Uterus (tissue), 4 donors: ENCODE results near the gene CEP83. TPM values are rescaled to one million over a fixed set of nuclear protein-coding genes. Genes with fewer than 3 reads are reported as not detected.
"Not testable (repeated sequence)": the region's sequence is repeated elsewhere in the genome, so short reads cannot be mapped to it uniquely, and the experiment has no call there.

Experiments
- DNase-seq, 2 donors: peaks; one replicate each; pipeline ENCODE4 v3.0.0-alpha.2; 2019 to 2020
- H3K27ac ChIP-seq, 2 donors: fragments of 200-600 bp; sonication (generic); 1 replicate in 1 of 2; 2 replicates in 1 of 2; pipeline ENCODE4 v1.5.1; 2016 to 2018
- H3K27me3 ChIP-seq, 2 donors: fragments of 200-600 bp; sonication (generic); one replicate each; pipeline ENCODE4 v1.5.1; 2018 to 2019; ENCODE audit warnings: control low read depth in 1 of 2
- H3K36me3 ChIP-seq, 2 donors: fragments of 200-600 bp; sonication (generic); one replicate each; pipeline ENCODE4 v1.5.1; 2019; ENCODE audit warnings: control low read depth in 1 of 2
- H3K4me1 ChIP-seq, 2 donors: fragments of 200-600 bp; sonication (generic); one replicate each; pipeline ENCODE4 v1.5.1; 2018 to 2019; ENCODE audit warnings: control low read depth in 1 of 2
- H3K4me3 ChIP-seq, 2 donors: fragments of 200-600 bp; sonication (generic); 1 replicate in 1 of 2; 2 replicates in 1 of 2; pipeline ENCODE4 v1.5.1; 2018 to 2019; ENCODE audit warnings: mild to moderate bottlenecking in 1 of 2
- H3K9me3 ChIP-seq, 2 donors: fragments of 200-600 bp; sonication (generic); one replicate each; pipeline ENCODE4 v1.5.1; 2019; ENCODE audit warnings: control low read depth in 1 of 2
- POLR2A ChIP-seq, 2 donors: fragments of 450-650 bp; IDR thresholded peaks; one replicate each; pipeline ENCODE4 v1.6.1; 2016; ENCODE audit warnings: antibody characterized with exemption in 2 of 2, mild to moderate bottlenecking in 1 of 2, moderate library complexity in 1 of 2
- intact Hi-C: fragments of 100-400 bp; cut with DNase I; formaldehyde crosslinking; loops from one replicate; pipeline ENCODE4 v1.15.1; 2023; ENCODE audit warnings: low total_unique reads
- total RNA-seq, 4 donors: library from RNA; depleted of rRNA in 3 of 4; stranded (reverse); fragments of >200 nt in 3 of 4; gene quantifications; one replicate each; pipeline versions ENCODE4 v1.1.0 to v1.2.4, GENCODE V29; 2014 to 2023
- TF ChIP-seq, protein P1 (sequence below), 4 experiments: fragments of 200-600 bp in 2 of 4; fragments of 450-650 bp in 2 of 4; sonication (generic) in 2 of 4; IDR thresholded peaks; one replicate each; pipeline ENCODE4 v1.5.1; 2016 to 2019; ENCODE audit warnings: antibody characterized with exemption in 4 of 4, mild to moderate bottlenecking in 2 of 4, moderate library complexity in 1 of 4
- donor health status: DM: yes; HTN: yes; CAD: no.

Gene CEP83
- total RNA-seq, 4 donors from 2014 or later: 14.7 to 40.7 (median 33.2) TPM

DNA sequence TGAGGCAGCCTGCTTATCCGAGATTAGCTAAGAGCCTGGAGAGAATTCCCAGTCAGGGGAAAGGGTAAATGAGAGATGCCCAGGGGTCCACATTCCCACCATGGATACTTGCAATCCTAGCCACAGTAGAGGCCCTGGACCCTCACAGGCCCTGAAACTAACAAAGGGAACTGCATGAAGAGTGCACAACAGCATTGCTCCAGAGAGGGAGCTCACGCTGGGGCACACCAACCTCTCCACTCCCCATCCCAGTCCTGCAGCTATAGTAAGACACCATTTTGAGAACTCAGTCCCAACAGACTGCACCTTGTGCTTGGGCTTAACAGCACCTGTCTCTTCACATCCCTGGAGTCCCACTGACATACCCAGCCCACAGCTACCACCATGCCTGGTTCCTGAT lies 30.5 kb downstream of the CEP83 start:
- Histone ChIP-seq H3K4me3 (no peak overlapping the region), H3K27me3 (no peaks in the 10 kb centered on the region), H3K36me3 (no peaks in the 10 kb centered on the region), H3K27ac (peak overlapping the region; percentile 16 to 75), H3K9me3 (peaks cover 0 to 5% of the 10 kb centered on the region in 2 donors), H3K4me1 (peaks cover 0 to 11% of the 10 kb centered on the region in 2 donors)
- intact Hi-C loops: no loop called here
- DNase-seq: no peak
- TF ChIP-seq, protein P1, sequence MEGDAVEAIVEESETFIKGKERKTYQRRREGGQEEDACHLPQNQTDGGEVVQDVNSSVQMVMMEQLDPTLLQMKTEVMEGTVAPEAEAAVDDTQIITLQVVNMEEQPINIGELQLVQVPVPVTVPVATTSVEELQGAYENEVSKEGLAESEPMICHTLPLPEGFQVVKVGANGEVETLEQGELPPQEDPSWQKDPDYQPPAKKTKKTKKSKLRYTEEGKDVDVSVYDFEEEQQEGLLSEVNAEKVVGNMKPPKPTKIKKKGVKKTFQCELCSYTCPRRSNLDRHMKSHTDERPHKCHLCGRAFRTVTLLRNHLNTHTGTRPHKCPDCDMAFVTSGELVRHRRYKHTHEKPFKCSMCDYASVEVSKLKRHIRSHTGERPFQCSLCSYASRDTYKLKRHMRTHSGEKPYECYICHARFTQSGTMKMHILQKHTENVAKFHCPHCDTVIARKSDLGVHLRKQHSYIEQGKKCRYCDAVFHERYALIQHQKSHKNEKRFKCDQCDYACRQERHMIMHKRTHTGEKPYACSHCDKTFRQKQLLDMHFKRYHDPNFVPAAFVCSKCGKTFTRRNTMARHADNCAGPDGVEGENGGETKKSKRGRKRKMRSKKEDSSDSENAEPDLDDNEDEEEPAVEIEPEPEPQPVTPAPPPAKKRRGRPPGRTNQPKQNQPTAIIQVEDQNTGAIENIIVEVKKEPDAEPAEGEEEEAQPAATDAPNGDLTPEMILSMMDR (IDR thresholded peaks at IDR 0.05): no peak
- TF ChIP-seq POLR2A (IDR thresholded peaks at IDR 0.05): no peak

DNA sequence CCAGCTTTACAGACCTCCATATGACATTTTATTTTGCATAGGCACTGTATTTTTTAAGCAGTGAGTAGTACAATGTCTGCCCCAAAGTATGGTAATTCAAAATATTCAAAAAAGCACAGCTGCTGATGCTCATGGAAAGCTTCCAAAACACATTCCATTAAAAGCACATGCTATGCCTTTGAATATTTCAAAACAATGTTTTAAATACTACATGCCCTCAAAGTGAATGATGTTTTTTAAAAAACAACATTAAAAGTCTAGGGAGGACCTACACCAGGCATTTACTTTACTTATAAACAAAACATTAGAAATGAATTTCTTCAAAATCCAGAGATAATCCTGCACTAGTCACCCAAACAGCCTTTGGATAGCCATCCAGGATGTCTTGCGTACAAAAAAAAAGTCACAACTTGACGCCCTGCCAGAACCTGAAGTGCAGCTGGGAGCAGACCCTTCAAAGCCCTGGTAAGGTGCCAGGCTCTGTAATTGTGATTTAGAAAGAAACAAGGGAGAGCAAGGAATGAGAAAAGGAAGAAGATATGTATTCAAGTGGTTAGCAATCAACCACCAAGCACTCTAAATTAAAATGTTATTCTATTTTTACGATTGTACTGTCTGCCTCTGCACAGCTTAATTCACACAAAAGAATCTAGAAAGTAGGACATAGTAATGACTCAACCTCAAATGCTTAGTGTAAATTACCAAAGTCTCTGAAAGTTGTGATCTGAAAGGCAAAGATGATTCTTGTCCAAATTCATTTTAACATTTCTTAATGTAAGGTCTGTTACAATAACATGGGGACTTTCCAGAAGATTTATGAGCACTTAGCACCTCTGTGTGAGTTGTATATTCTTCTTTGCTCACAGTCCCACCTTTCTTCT lies 31.9 kb downstream of the CEP83 start:
- TF ChIP-seq, protein P1 (IDR thresholded peaks at IDR 0.05): no peak
- intact Hi-C loops: no loop called here
- Histone ChIP-seq H3K4me1 (peaks cover 0 to 11% of the 10 kb centered on the region in 2 donors), H3K36me3 (no peaks in the 10 kb centered on the region), H3K27me3 (no peaks in the 10 kb centered on the region), H3K9me3 (peaks cover 0 to 5% of the 10 kb centered on the region in 2 donors), H3K27ac (peak overlapping the region; percentile 39 to 75), H3K4me3 (no peak overlapping the region)
- peak; percentile 51 to 80 for DNase-seq

DNA sequence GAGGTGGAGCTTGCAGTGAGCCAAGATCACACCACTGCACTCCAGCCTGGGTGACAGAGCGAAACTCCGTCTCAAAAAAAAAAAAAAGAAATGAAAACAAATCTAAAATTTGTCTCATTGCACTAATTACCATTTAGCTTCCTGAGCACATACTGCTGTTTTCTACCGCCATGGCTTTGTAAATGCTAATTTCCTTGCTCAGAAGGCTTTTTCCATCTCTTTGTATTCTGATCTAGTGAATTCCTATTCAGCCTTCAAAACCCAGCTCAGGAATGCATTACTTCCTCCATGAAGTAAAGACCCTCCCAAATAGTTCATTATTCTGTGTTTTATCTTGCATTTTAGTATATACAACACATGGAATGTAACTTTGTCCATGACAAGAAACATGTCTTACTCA lies 33.6 kb downstream of the CEP83 start:
- peak overlapping the region in 1 of 2 donors; percentile 75 for H3K27ac ChIP-seq

DNA sequence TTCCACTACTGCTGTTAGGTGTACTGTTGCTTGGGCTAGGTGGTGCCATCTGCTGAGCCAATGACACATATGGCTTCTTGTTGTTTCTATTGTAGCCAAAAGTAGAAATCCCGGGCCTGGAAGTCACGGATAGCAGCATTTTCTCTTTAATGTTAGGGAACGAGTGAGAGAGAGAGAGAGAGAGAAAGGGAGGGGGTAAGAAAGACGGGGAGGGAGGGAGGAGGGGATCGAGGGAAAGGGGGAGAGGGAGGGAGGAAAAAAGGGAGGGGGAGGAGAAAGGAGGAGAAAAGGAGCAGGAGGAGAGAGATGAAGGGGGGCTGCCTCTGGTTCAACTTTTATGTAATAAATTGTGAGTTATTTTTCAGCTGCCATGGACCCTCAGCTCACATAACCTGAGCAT lies 34.8 kb downstream of the CEP83 start:
- Histone ChIP-seq H3K4me1 (peaks cover 0 to 11% of the 10 kb centered on the region in 2 donors), H3K9me3 (peaks cover 0 to 12% of the 10 kb centered on the region in 2 donors)
- H3K4me3 ChIP-seq, H3K36me3 ChIP-seq, H3K27ac ChIP-seq, intact Hi-C loops, DNase-seq, H3K27me3 ChIP-seq: not testable (repeated sequence)

More for the DNA sequence above, 33.6 kb downstream of the CEP83 start:
- intact Hi-C loops: no loop called here
- Histone ChIP-seq H3K4me3 (no peak overlapping the region), H3K27me3 (no peaks in the 10 kb centered on the region), H3K9me3 (peaks cover 0 to 17% of the 10 kb centered on the region in 2 donors), H3K36me3 (no peaks in the 10 kb centered on the region), H3K4me1 (peaks cover 0 to 11% of the 10 kb centered on the region in 2 donors)
- DNase-seq: no peak
- TF ChIP-seq, protein P1 (IDR thresholded peaks at IDR 0.05): no peak
- TF ChIP-seq POLR2A (IDR thresholded peaks at IDR 0.05): no peak

DNA sequence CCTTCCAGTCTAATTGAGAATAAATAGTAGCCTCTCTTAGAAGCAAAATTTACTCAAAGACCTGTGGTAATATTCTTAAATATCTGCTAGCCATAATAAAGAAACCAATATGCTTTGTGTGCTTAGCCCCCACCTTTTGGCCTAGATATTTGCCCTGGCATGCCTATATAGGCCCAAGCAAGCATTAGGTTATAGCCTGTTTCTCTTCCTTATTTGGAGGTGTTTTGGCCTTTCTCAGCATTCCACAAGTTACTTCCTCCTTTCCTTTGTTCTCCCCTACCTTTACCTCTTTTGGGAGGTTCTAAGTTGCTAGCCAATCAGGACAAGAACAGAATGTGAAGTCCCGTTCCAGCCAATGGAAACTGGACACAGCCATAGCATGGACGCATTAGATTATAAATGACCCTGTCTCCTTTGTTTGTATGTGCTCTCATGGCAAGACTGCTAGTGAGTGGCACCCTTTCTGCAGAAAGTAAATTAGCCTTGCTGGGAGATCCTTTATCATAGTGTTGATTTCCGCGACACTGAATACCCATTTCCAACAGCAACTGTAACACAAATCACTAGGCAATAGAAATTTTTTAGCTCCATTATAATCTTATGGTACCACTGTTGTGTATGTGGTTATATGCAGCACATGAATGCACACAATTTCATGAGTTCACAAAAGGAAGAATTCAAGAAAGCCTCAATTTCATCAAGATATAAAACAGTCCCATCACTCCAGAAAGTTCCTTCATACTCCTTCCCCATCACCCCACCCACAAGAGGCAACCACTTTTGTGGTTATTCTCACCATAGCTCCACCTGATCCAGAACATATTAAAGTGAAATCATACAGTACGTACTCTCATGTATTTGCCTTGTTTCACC lies 37.6 kb downstream of the CEP83 start:
- intact Hi-C loops: no loop called here
- Histone ChIP-seq H3K27ac (no peak overlapping the region), H3K4me1 (no peaks in the 10 kb centered on the region), H3K9me3 (peaks cover 0 to 12% of the 10 kb centered on the region in 2 donors), H3K36me3 (no peaks in the 10 kb centered on the region), H3K27me3 (no peaks in the 10 kb centered on the region), H3K4me3 (no peak overlapping the region)
- DNase-seq: no peak
- TF ChIP-seq, protein P1 (IDR thresholded peaks at IDR 0.05): no peak
- TF ChIP-seq POLR2A (IDR thresholded peaks at IDR 0.05): no peak
